ENCODE results near the gene CDON.

DNA sequence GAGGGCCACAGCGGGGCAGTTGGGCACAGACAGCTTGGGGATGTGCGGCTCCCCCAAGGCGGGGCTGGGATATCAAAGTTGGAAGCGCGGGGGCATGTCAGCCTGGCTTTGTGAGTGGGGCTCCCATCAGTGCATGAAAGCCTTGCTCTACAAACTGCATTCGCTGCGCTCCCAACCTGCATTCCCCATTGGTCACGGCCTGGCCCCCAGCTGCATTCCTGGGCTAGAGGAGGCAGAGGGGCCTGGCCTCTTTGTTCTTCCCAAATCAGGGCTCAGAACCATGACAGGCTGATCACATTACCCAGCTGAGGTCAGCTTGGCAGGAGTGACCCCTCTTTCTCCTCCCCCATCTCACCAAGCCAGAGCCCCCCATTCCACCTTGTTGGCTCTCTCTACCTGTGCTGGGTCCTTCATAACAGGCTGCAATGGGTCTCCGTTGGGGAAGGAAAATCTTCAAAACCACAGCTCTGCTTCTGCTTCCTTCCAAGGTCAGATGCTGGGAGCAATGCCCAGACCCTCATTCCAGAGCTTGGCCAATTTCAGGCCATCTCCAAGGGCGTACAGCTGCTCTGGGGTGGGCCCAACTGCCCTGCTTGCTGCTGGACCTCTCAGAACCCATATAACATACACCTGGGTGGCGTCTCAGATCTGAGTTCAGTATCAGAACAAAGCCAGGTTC is 38.7 kb upstream of the CDON start:
- TF ChIP-seq CTCF (IDR thresholded peaks at IDR 0.05): no peak
- TF ChIP-seq POLR2A (IDR thresholded peaks at IDR 0.05): no peak
